Measurements from ENCODE around the gene DCTN5. TPM values are rescaled to one million over a fixed set of nuclear protein-coding genes. Genes with fewer than 3 reads are reported as not detected.

The DCTN5 gene
- total and polyA plus RNA-seq, 2 experiments from 2014 or later: 23.3 to 31.7 TPM

DNA sequence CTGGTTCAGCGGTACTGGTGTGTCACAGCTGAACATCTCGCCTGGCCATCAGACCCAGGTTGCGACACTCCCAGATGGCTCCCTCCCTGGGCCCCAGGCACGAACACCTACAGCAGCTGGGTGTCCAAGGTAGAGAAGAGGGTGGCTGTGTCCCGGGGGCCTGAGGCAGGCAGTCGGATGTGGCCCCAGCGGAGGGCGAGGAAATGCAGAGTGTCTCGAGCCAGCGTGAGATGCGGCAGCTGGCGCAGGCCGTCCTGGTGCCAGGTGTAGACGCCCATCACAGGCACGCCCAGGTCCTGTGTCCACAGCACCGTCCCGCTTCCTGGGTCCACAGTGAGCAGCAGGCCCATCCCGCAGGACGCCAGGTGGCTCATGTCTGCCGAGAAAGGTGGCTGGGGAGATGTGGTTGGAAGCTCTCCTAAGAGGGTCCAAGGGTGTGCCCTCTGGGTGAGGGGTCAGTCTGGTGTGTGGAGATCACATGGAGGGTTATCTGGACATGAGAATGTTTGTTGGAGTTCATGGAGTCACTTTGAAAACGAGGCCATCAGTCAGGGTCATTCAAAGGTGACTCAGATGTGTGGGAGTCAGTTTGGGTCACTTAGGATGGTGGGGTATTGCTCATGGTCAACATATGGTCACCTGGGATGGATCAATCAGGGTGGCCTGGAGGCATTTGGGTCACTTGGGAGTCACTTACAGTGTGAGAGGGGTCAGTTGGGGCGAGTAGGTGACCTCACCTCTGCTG is 63.7 kb downstream of the DCTN5 start:
- H3K27ac ChIP-seq: no peak overlapping the region
- no peaks in the 10 kb centered on the region for H3K36me3 ChIP-seq (replicated peaks; ENCODE audit: insufficient read depth, low read depth)
- H2AFZ ChIP-seq: no peak overlapping the region

DNA sequence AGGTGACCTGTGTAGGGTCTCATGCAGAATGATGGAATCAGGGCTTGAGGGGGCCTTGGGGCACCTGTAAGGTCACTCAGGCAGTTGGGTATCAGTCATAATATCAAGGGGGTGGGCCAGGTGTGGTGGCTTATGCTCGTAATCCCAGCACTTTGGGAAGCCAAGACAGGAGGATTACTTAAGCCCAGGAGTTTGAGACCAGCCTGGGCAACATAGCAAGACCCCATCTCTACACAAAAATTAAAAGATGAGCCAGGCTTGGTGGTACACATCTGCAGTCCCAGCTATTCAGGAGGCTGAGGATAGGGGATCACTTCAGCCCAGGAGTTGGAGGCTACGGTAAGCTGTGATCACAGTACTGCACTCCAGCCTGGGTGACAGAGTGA is 64.2 kb downstream of the DCTN5 start:
- no peak for DNase-seq (ENCODE audit: low spot score)

More for the DNA sequence above, 63.7 kb downstream of the DCTN5 start:
- Histone ChIP-seq H3K9me3 (ENCODE audit: low read depth) (no peaks in the 10 kb centered on the region), H3K79me2 (no peaks in the 10 kb centered on the region), H3K4me3 (no peak overlapping the region), H3K4me1 (ENCODE audit: insufficient read depth) (no peaks in the 10 kb centered on the region), H3K27me3 (no peaks in the 10 kb centered on the region), H3K9me2 (replicated peaks; ENCODE audit: insufficient read depth) (no peaks in the 10 kb centered on the region), H3K4me2 (no peak overlapping the region), H4K20me1 (ENCODE audit: insufficient read depth, poor library complexity, severe bottlenecking) (no peaks in the 10 kb centered on the region)
- TF ChIP-seq EZH2 (IDR thresholded peaks at IDR 0.05; ENCODE audit: borderline replicate concordance) (no peak), EZH2phosphoT487 (IDR thresholded peaks at IDR 0.05; ENCODE audit: low read depth, severe bottlenecking, unreplicated experiment) (no peak)
- TF ChIP-seq, protein P1, sequence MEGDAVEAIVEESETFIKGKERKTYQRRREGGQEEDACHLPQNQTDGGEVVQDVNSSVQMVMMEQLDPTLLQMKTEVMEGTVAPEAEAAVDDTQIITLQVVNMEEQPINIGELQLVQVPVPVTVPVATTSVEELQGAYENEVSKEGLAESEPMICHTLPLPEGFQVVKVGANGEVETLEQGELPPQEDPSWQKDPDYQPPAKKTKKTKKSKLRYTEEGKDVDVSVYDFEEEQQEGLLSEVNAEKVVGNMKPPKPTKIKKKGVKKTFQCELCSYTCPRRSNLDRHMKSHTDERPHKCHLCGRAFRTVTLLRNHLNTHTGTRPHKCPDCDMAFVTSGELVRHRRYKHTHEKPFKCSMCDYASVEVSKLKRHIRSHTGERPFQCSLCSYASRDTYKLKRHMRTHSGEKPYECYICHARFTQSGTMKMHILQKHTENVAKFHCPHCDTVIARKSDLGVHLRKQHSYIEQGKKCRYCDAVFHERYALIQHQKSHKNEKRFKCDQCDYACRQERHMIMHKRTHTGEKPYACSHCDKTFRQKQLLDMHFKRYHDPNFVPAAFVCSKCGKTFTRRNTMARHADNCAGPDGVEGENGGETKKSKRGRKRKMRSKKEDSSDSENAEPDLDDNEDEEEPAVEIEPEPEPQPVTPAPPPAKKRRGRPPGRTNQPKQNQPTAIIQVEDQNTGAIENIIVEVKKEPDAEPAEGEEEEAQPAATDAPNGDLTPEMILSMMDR (IDR thresholded peaks at IDR 0.05; ENCODE audit: poor library complexity): no peak
- WGBS (ENCODE audit: low lambda C conversion rate, missing lambda C conversion rate): 92% methylated on average over 22 of the region's 22 CpGs
- no peak for DNase-seq (ENCODE audit: low spot score)

DNA sequence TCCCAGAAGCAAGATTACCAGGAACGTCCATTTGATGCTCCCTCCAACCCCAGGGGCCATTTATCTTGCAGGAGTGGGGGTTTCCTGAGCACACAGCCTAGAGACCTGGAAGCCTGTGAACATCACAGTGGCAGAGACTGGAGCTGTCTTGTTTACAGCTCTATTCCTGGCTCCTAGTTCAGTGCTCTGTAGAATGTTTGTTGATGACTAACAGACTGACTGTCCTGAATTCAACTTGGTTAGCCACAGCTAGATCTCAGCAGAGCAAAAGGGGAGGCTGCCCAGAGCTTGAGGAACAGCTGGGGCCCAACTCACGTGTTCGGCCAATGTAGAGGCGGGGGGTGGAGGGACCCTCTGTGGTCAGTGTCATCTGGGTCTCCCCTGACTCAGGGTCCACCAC is 65.2 kb downstream of the DCTN5 start:
- no peak overlapping the region for H3K4me3 ChIP-seq
- no peaks in the 10 kb centered on the region for H3K79me2 ChIP-seq
- no peaks in the 10 kb centered on the region for H3K9me3 ChIP-seq (ENCODE audit: low read depth)
- no peak overlapping the region for H2AFZ ChIP-seq
- no peaks in the 10 kb centered on the region for H4K20me1 ChIP-seq (ENCODE audit: insufficient read depth, poor library complexity, severe bottlenecking)
- 98% methylated on average over 4 of the region's 4 CpGs for WGBS (ENCODE audit: low lambda C conversion rate, missing lambda C conversion rate)
- peaks cover 5% of the 10 kb centered on the region for H3K27me3 ChIP-seq
- H3K4me2 ChIP-seq: no peak overlapping the region
- H3K36me3 ChIP-seq (replicated peaks; ENCODE audit: insufficient read depth, low read depth): no peaks in the 10 kb centered on the region
- H3K9me2 ChIP-seq (replicated peaks; ENCODE audit: insufficient read depth): no peaks in the 10 kb centered on the region
- TF ChIP-seq, protein P1 (IDR thresholded peaks at IDR 0.05; ENCODE audit: poor library complexity): no peak
- TF ChIP-seq EZH2phosphoT487 (IDR thresholded peaks at IDR 0.05; ENCODE audit: low read depth, severe bottlenecking, unreplicated experiment): no peak
- no peak for TF ChIP-seq EZH2 (IDR thresholded peaks at IDR 0.05; ENCODE audit: borderline replicate concordance)
- no peak for DNase-seq (ENCODE audit: low spot score)
- H3K27ac ChIP-seq: no peak overlapping the region
- H3K4me1 ChIP-seq (ENCODE audit: insufficient read depth): no peaks in the 10 kb centered on the region

More for the DNA sequence above, 64.2 kb downstream of the DCTN5 start:
- no peaks in the 10 kb centered on the region for H4K20me1 ChIP-seq (ENCODE audit: insufficient read depth, poor library complexity, severe bottlenecking)
- no peaks in the 10 kb centered on the region for H3K36me3 ChIP-seq (replicated peaks; ENCODE audit: insufficient read depth, low read depth)
- no peaks in the 10 kb centered on the region for H3K9me3 ChIP-seq (ENCODE audit: low read depth)
- H2AFZ ChIP-seq: no peak overlapping the region
- no peak overlapping the region for H3K4me3 ChIP-seq
- TF ChIP-seq EZH2phosphoT487 (IDR thresholded peaks at IDR 0.05; ENCODE audit: low read depth, severe bottlenecking, unreplicated experiment) (no peak), EZH2 (IDR thresholded peaks at IDR 0.05; ENCODE audit: borderline replicate concordance) (no peak)
- TF ChIP-seq, protein P1 (IDR thresholded peaks at IDR 0.05; ENCODE audit: poor library complexity): no peak
- H3K4me1 ChIP-seq (ENCODE audit: insufficient read depth): no peaks in the 10 kb centered on the region
- H3K27ac ChIP-seq: no peak overlapping the region
- H3K79me2 ChIP-seq: no peaks in the 10 kb centered on the region
- H3K4me2 ChIP-seq: no peak overlapping the region
- WGBS (ENCODE audit: low lambda C conversion rate, missing lambda C conversion rate): 82% methylated on average over 2 of the region's 2 CpGs
- H3K27me3 ChIP-seq: no peaks in the 10 kb centered on the region
- no peaks in the 10 kb centered on the region for H3K9me2 ChIP-seq (replicated peaks; ENCODE audit: insufficient read depth)
